Smooth muscle cell of the pulmonary artery (primary cell): ENCODE results near the gene PSMG1. TPM values are rescaled to one million over a fixed set of nuclear protein-coding genes. Genes with fewer than 3 reads are reported as not detected.

ENCODE experiments used
- total RNA-seq: library from RNA; depleted of rRNA; stranded (reverse); fragments of >200 nt; gene quantifications from 2 replicates; pipeline ENCODE4 v1.2.3, GENCODE V29; 2014

Gene PSMG1
- 28.0 and 35.1 TPM in 2 replicates for total RNA-seq

DNA sequence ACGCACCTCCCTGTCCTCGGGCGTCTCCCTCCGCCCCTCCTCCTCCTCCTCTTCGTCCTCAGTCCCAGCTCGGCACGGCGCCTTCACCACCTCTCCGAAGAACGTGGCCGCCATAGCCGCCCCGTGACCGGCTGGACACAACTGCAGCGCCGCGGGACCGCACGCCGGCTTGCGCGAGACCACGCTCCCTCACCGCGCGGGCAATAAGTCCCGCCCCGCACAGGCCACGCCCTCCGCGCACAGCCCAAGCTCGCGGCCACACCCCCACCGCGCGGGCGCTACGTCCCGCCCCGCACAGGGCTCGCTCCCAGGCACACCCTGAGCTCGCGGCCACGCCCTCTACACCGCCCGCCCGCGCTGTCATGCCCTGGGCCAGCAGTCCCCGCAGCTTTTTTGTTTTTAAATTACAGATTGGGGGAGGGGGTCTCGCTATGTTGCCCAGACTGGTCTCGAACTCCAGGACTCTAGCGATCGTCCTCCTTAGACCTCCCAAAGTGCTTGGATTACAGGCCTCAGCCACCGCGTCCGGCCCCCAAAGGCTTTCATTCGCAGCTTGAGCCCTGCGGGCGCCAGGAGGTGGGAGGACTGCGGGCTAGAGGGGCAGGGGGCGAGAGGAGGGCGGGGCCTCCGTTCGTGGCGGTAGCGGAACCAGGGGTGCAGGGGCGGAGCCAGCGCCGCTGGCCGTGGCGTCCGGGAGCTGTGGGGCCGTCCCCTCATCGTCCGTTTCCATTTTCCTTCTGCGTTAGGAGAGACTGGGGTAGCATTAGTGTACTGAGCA lies at the start of gene PSMG1:
PSMG1 (minus strand) TSS at position 180 of the 778 bp plus-strand sequence; CDS start at position 114, 66 bp downstream.

Other genes with a start within 250 kb of the PSMG1 start
- gene BRWD1, start 130.2 kb upstream of the PSMG1 start, total RNA-seq: 49.5 and 56.2 TPM in 2 replicates
- gene HMGN1, start 165.6 kb upstream of the PSMG1 start, total RNA-seq: 108 and 121 TPM in 2 replicates